ENCODE data around the gene RPL31. TPM values are rescaled to one million over a fixed set of nuclear protein-coding genes. Genes with fewer than 3 reads are reported as not detected.

Gene RPL31
- total and polyA plus RNA-seq, 2 donors (not counting 1 experiment from before 2014, with no cell fraction given): 1,767 to 2,170 TPM

DNA sequence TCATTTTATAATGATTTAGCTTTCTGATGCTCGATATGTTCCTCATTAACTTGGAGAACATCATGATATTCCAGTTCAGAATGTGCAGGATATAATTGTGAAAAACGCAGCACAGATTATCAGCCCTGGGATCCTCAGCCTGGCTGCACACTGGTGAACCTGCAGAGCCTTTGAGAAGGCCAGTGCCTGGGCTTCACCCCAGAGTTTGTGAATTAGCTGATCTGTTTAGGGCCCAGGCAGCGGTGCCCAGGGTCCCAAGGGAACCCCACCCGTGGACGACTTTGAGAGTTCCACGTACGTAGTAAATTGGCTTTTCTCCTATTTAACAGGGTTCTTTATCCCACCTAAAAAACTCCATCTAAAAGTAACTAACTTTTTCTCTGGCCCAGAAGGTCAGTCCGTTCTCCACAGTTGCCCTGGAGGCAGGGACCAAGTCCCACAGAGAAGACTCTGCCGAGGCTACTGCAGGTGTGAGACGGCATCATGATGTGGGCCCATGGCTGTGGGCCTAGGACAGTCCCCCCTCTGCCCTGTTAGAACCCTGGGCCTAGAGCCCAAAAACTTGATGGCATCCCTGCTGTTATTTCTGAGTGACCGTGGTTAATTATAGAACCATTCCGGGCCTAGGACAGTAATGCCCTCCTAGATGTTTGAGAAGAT lies 39.6 kb upstream of the RPL31 start:
- no peaks in the 10 kb centered on the region for H3K36me3 ChIP-seq (replicated peaks in 1 of 2; ENCODE audit: control extremely low read depth in 1 of 2, control insufficient read depth in 1 of 2, extremely low read depth in 1 of 2, insufficient read depth in 2 of 2, low read length in 1 of 2)
- TF ChIP-seq, protein P1, sequence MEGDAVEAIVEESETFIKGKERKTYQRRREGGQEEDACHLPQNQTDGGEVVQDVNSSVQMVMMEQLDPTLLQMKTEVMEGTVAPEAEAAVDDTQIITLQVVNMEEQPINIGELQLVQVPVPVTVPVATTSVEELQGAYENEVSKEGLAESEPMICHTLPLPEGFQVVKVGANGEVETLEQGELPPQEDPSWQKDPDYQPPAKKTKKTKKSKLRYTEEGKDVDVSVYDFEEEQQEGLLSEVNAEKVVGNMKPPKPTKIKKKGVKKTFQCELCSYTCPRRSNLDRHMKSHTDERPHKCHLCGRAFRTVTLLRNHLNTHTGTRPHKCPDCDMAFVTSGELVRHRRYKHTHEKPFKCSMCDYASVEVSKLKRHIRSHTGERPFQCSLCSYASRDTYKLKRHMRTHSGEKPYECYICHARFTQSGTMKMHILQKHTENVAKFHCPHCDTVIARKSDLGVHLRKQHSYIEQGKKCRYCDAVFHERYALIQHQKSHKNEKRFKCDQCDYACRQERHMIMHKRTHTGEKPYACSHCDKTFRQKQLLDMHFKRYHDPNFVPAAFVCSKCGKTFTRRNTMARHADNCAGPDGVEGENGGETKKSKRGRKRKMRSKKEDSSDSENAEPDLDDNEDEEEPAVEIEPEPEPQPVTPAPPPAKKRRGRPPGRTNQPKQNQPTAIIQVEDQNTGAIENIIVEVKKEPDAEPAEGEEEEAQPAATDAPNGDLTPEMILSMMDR (IDR thresholded peaks at IDR 0.05): no peak
- TF ChIP-seq EZH2 (IDR thresholded peaks at IDR 0.05; ENCODE audit: borderline replicate concordance, insufficient read depth, low read depth, low read length, poor library complexity, severe bottlenecking): no peak
- 93% methylated on average over 11 of the region's 12 CpGs for WGBS (ENCODE audit: insufficient coverage)
- no peaks in the 10 kb centered on the region for H3K4me1 Mint-ChIP-seq
- H3K27me3 ChIP-seq (replicated peaks in 1 of 4; ENCODE audit: control extremely low read depth in 1 of 4, control insufficient read depth in 3 of 4, insufficient read depth in 4 of 4, low read length in 3 of 4): no peaks in the 10 kb centered on the region
- H4K20me1 ChIP-seq (ENCODE audit: control insufficient read depth, insufficient read depth, low read length, poor library complexity, severe bottlenecking): no peaks in the 10 kb centered on the region
- no peak overlapping the region for H3K4me3 ChIP-seq (ENCODE audit: control extremely low read depth in 1 of 5, extremely low read depth in 1 of 5, insufficient read depth in 1 of 5, low read depth in 2 of 5, low read length in 4 of 5)
- no peak overlapping the region for H3K27ac Mint-ChIP-seq
- no peak overlapping the region for H3K4me2 ChIP-seq (replicated peaks; ENCODE audit: low read depth, low read length, poor library complexity, severe bottlenecking)
- H3K27me3 Mint-ChIP-seq: peaks cover 12% of the 10 kb centered on the region
- ChIA-PET POLR2A (no interaction called here), CTCF (no interaction called here)
- H3K4me3 Mint-ChIP-seq: no peak overlapping the region
- H3K4me1 ChIP-seq (ENCODE audit: control insufficient read depth in 2 of 2, insufficient read depth in 2 of 2, low read length in 2 of 2): no peaks in the 10 kb centered on the region
- no peaks in the 10 kb centered on the region for H3K9me3 Mint-ChIP-seq (ENCODE audit: insufficient read depth)
- intact Hi-C loops (cut with micrococcal nuclease): no loop called here
- ATAC-seq (ENCODE audit: low read depth): no peak
- no peak overlapping the region for H3K27ac ChIP-seq (ENCODE audit: low read length in 2 of 2)
- H2AFZ ChIP-seq (ENCODE audit: insufficient read depth, low read depth, low read length, poor library complexity, severe bottlenecking): no peak overlapping the region
- no peak for DNase-seq
- H3K79me2 ChIP-seq (ENCODE audit: control insufficient read depth, insufficient read depth, low read length): no peaks in the 10 kb centered on the region
- no peak overlapping the region for H3K9ac ChIP-seq (ENCODE audit: low read length)
- H3K9me3 ChIP-seq (ENCODE audit: control extremely low read depth in 1 of 3, control insufficient read depth in 2 of 3, insufficient read depth in 1 of 3, low read length in 2 of 3): no peaks in the 10 kb centered on the region

DNA sequence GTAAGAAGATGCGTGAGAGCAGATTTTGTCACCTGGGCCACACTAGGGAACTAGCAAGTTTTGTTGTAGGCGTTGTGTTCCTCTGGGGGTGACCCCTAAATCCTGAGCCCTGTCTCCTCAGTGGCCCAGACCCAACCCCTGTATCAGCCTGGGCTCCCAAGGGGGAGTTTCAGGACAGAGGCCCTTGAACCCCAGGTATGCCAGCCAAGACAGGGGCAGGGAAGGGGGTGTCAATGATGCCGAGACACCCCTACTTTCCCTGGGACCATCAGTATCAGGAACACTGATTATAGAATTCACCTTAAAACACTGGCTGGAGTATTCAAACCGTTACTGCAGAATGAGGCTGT lies 39.1 kb upstream of the RPL31 start:
- no peaks in the 10 kb centered on the region for H3K4me1 Mint-ChIP-seq
- Histone ChIP-seq H3K4me3 (ENCODE audit: control extremely low read depth in 1 of 5, extremely low read depth in 1 of 5, insufficient read depth in 1 of 5, low read depth in 2 of 5, low read length in 4 of 5) (no peak overlapping the region), H3K9ac (ENCODE audit: low read length) (no peak overlapping the region), H3K36me3 (replicated peaks in 1 of 2; ENCODE audit: control extremely low read depth in 1 of 2, control insufficient read depth in 1 of 2, extremely low read depth in 1 of 2, insufficient read depth in 2 of 2, low read length in 1 of 2) (no peaks in the 10 kb centered on the region), H2AFZ (ENCODE audit: insufficient read depth, low read depth, low read length, poor library complexity, severe bottlenecking) (no peak overlapping the region), H3K4me1 (ENCODE audit: control insufficient read depth in 2 of 2, insufficient read depth in 2 of 2, low read length in 2 of 2) (no peaks in the 10 kb centered on the region), H3K4me2 (replicated peaks; ENCODE audit: low read depth, low read length, poor library complexity, severe bottlenecking) (no peak overlapping the region), H4K20me1 (ENCODE audit: control insufficient read depth, insufficient read depth, low read length, poor library complexity, severe bottlenecking) (no peaks in the 10 kb centered on the region), H3K27me3 (replicated peaks in 1 of 4; ENCODE audit: control extremely low read depth in 1 of 4, control insufficient read depth in 3 of 4, insufficient read depth in 4 of 4, low read length in 3 of 4) (no peaks in the 10 kb centered on the region), H3K79me2 (ENCODE audit: control insufficient read depth, insufficient read depth, low read length) (no peaks in the 10 kb centered on the region), H3K9me3 (ENCODE audit: control extremely low read depth in 1 of 3, control insufficient read depth in 2 of 3, insufficient read depth in 1 of 3, low read length in 2 of 3) (no peaks in the 10 kb centered on the region), H3K27ac (ENCODE audit: low read length in 2 of 2) (no peak overlapping the region)
- H3K27ac Mint-ChIP-seq: no peak overlapping the region
- ChIA-PET CTCF (no interaction called here), POLR2A (no interaction called here)
- H3K27me3 Mint-ChIP-seq: peaks cover 17% of the 10 kb centered on the region
- intact Hi-C loops (cut with micrococcal nuclease): no loop called here
- H3K9me3 Mint-ChIP-seq (ENCODE audit: insufficient read depth): no peaks in the 10 kb centered on the region
- ATAC-seq (ENCODE audit: low read depth): no peak
- 83% methylated on average over 2 of the region's 4 CpGs for WGBS (ENCODE audit: insufficient coverage)
- H3K4me3 Mint-ChIP-seq: no peak overlapping the region
- DNase-seq: no peak
- TF ChIP-seq, protein P1 (IDR thresholded peaks at IDR 0.05): no peak
- TF ChIP-seq EZH2 (IDR thresholded peaks at IDR 0.05; ENCODE audit: borderline replicate concordance, insufficient read depth, low read depth, low read length, poor library complexity, severe bottlenecking): no peak
